GM13977 (cell line): ENCODE data around the gene CACNA1C.

ENCODE experiments used
- DNase-seq: peaks from one replicate; pipeline ENCODE4 v3.0.0; 2012; ENCODE audit warnings: low spot score
- in situ Hi-C: fragments of 300-500 bp; cut with MboI; formaldehyde crosslinking; loops from one replicate; pipeline ENCODE4 v1.12.0; 2022; ENCODE audit warnings: low sequenced_read_pairs, low pct_unique_long_range_greater_than_20kb, mixed read lengths, inconsistent platforms; ENCODE audit not compliant: unreplicated experiment
- TF ChIP-seq, protein P1 (sequence below): IDR thresholded peaks from 2 replicates; pipeline ENCODE4 v1.5.1; 2012; ENCODE audit warnings: mild to moderate bottlenecking, control low read depth; ENCODE audit not compliant: insufficient read depth; ENCODE audit errors: extremely low read depth, missing control alignments

CACNA1C gene

DNA sequence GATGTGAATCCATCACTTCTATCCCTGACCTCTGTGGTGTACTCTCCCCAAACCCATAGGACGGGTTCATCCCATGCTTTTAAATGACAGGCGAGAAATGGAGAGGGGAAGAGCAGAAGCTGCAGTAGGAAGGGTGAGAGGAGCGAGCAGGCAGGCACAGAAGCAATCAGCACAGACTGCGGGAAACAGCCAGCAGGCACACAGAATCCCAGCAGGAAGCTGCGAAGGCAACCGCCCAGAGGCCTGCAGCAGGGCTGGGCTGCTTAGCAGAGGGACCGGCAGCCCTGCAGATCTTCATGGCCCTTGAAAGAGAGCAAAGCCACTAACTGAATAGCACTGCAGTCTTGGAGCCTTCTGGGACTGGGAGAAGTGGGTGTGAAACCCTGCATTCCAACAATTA, 455.0 kb downstream of the CACNA1C start:
- no peak for DNase-seq
- TF ChIP-seq, protein P1, sequence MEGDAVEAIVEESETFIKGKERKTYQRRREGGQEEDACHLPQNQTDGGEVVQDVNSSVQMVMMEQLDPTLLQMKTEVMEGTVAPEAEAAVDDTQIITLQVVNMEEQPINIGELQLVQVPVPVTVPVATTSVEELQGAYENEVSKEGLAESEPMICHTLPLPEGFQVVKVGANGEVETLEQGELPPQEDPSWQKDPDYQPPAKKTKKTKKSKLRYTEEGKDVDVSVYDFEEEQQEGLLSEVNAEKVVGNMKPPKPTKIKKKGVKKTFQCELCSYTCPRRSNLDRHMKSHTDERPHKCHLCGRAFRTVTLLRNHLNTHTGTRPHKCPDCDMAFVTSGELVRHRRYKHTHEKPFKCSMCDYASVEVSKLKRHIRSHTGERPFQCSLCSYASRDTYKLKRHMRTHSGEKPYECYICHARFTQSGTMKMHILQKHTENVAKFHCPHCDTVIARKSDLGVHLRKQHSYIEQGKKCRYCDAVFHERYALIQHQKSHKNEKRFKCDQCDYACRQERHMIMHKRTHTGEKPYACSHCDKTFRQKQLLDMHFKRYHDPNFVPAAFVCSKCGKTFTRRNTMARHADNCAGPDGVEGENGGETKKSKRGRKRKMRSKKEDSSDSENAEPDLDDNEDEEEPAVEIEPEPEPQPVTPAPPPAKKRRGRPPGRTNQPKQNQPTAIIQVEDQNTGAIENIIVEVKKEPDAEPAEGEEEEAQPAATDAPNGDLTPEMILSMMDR: no peak
- in situ Hi-C loops: no loop called here

DNA sequence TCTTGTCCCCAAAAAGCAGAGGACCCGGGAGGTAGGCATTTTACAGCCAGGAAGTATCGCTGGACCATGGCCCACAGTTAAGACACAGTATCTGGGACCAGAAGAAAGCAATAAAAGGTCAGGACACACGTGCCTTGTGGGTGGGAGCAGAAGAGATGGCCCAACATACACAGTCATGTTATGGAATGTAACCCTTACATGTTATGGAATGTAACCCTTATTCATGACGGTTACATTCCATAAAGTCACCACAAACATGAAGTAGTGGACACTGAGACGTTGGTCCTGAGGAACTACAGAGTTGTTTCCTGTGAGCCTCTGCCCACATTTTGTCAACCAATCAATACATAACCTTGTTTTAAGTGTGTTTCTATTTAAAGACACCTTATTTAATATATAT, 456.4 kb downstream of the CACNA1C start:
- in situ Hi-C loops: no loop called here
- TF ChIP-seq, protein P1: no peak
- no peak for DNase-seq

DNA sequence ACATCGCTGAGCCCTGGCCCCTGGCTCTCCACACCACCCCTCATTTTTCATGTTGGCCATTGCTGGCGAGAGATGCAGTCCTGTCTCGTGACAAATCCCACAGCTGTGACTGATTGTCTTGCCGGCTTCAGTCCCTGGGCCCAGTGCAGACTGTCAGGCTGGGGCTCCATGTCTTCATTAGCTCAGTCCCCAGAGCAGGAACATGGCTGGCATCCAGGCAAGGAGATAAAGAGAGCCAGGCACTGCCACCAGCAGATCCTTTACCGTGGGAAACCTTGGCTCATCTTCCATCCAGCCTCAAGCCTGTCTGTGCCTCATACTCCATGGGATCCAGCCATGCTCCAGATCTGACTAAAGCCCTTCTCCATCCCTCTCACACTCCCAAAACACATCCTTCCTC, 457.3 kb downstream of the CACNA1C start:
- TF ChIP-seq, protein P1: no peak
- no peak for DNase-seq

DNA sequence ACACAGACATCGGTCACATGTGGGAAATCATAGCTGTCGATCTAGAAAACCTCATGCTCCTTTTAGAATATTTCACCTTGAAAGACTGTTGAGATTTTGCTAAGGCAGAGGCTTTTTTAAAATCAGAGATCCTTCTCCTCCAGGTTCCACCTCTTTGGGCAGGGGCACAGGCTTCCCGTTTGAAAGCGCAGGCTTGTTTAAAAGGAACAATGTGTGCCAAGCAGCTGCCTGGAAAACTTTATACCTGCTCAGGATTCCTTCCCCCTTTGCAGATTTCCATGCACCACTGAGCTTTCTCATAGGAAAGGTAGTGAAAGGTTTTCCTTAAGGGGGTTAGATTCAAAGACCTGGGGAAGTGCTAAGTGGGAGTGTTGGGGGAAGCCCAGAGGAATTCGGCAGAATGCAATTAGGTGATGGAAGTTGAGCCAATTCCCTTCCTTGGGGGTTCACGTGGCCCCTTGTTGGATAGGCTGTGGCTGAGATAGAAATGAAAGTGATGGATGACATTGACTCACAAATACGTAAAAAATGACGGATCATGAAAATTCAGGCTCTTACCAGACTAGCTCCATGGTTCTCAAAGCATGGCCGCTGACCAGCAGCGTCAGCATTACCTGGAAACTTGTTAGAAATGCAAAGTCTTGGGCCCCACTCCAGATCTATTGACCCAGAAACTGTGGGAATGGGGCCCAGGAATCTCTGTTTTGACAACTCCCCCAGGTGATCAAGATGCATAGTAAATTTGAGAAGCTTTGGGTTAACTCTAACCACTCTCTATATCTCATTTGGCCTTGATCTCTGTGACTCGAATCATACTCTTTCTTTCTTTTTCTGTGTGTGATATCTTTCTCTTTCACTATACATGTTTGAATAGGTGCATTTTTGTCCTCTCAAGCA, 460.6 kb downstream of the CACNA1C start:
- in situ Hi-C loops: no loop called here
- DNase-seq: no peak
- TF ChIP-seq, protein P1: no peak

More for the DNA sequence above, 457.3 kb downstream of the CACNA1C start:
- in situ Hi-C loops: no loop called here

DNA sequence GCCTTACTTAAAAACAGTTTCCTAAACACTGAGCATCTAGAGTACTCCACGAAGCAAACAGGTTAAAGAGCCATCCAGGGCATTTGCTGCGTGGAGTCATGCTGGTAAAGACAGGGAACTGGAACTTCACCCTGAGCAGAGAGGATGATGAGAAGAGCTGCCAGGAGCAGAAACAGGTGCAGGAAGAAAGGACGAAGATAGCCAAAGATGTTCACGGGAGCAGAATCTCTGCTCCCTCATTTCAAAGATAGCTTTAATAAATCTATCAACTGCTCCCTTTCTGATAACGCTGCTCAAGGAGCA, 461.2 kb downstream of the CACNA1C start:
- in situ Hi-C loops: no loop called here
- TF ChIP-seq, protein P1: no peak
- DNase-seq: no peak

DNA sequence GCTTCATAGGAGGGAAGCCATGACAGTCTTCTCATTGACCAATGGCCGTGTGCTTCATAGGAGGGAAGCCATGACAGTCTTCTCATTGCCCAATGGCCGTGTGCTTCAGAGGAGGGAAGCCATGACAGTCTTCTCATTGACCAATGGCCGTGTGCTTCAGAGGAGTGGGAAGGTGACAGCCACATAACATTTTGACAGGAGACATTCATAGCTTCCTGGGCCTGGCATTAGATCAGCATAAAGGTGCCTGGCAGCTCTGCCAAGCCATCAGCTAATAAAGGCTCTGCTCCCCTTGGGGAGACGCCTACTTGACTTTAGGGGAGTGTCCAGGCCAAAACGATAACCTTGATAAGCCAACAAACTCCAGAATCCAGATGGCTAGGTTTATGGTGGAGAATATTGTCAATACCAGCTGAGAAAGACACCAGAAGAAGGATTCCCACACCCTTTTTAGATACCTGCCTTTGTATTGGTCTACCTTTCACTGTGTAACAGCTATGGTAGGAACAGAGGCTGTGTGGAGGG, 468.0 kb downstream of the CACNA1C start:
- DNase-seq: no peak
- TF ChIP-seq, protein P1: no peak
- in situ Hi-C loops: no loop called here
